ENCODE measurements around the gene OR51T1. TPM values are rescaled to one million over a fixed set of nuclear protein-coding genes. Genes with fewer than 3 reads are reported as not detected.

Gene OR51T1
- total RNA-seq, 1 experiment from 2014 or later = not detected

- Histone ChIP-seq H3K9me3 (ENCODE audit: low read depth, low read length, poor library complexity, severe bottlenecking) (no peaks in the 10 kb centered on the region), H3K4me1 (ENCODE audit: insufficient read depth, low read length, poor library complexity, severe bottlenecking) (no peaks in the 10 kb centered on the region), H3K27me3 (replicated peaks; ENCODE audit: insufficient read depth, low read depth, low read length, poor library complexity) (no peaks in the 10 kb centered on the region), H3K27ac (ENCODE audit: low read depth, low read length, poor library complexity, severe bottlenecking) (no peak overlapping the region), H3K4me3 (ENCODE audit: low read depth, low read length, poor library complexity, severe bottlenecking) (no peak overlapping the region), H3K36me3 (ENCODE audit: insufficient read depth, low read length, poor library complexity, severe bottlenecking) (no peaks in the 10 kb centered on the region)
- intact Hi-C loops (cut with micrococcal nuclease; ENCODE audit: unreplicated experiment) = no loop called here
- ChIA-PET CTCF (no interaction called here), POLR2A (ENCODE audit: low non-redundant PET) (no interaction called here)
- DNase-seq (ENCODE audit: low spot score) = no peak
- no TSS peak for BruUV-seq (replicated peaks)
- TF ChIP-seq, protein P1, sequence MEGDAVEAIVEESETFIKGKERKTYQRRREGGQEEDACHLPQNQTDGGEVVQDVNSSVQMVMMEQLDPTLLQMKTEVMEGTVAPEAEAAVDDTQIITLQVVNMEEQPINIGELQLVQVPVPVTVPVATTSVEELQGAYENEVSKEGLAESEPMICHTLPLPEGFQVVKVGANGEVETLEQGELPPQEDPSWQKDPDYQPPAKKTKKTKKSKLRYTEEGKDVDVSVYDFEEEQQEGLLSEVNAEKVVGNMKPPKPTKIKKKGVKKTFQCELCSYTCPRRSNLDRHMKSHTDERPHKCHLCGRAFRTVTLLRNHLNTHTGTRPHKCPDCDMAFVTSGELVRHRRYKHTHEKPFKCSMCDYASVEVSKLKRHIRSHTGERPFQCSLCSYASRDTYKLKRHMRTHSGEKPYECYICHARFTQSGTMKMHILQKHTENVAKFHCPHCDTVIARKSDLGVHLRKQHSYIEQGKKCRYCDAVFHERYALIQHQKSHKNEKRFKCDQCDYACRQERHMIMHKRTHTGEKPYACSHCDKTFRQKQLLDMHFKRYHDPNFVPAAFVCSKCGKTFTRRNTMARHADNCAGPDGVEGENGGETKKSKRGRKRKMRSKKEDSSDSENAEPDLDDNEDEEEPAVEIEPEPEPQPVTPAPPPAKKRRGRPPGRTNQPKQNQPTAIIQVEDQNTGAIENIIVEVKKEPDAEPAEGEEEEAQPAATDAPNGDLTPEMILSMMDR (conservative IDR thresholded peaks at IDR 0.05; ENCODE audit: low read depth, low read length) = no peak
- no peak for TF ChIP-seq EZH2 (IDR thresholded peaks at IDR 0.05; ENCODE audit: borderline replicate concordance, low read depth, low read length, poor library complexity, severe bottlenecking)
These were observed 5.9 kb downstream of the OR51T1 start for GRCh38 chr11:4887591-4887990.

DNA sequence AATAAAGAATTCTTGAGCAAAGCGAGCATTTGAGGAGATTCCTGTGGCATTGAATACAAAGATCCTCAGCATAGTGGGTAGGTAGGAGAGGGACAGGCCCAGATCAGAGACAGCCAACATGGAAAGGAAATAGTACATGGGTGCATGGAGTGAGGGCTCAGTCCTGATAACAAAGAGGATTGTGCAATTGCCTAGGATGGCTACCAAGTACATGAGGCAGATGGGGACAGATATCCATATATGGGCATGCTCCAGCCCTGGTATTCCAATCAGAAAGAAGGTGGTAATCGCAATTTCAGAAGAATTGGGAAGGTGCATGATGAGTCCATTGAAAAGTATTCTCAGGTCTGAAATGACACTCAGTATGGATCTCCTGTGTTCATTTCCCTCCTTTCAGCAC lies 8.6 kb downstream of the OR51T1 start:
- ChIA-PET POLR2A (ENCODE audit: low non-redundant PET) (no interaction called here), CTCF (no interaction called here)
- no peak overlapping the region for H3K27ac ChIP-seq (ENCODE audit: low read depth, low read length, poor library complexity, severe bottlenecking)
- H3K36me3 ChIP-seq (ENCODE audit: insufficient read depth, low read length, poor library complexity, severe bottlenecking) = no peaks in the 10 kb centered on the region
- H3K4me3 ChIP-seq (ENCODE audit: low read depth, low read length, poor library complexity, severe bottlenecking) = no peak overlapping the region
- H3K9me3 ChIP-seq (ENCODE audit: low read depth, low read length, poor library complexity, severe bottlenecking) = no peaks in the 10 kb centered on the region
- intact Hi-C loops (cut with micrococcal nuclease; ENCODE audit: unreplicated experiment) = no loop called here
- no peaks in the 10 kb centered on the region for H3K27me3 ChIP-seq (replicated peaks; ENCODE audit: insufficient read depth, low read depth, low read length, poor library complexity)
- no peak for DNase-seq (ENCODE audit: low spot score)
- no TSS peak for BruUV-seq (replicated peaks)
- TF ChIP-seq EZH2 (IDR thresholded peaks at IDR 0.05; ENCODE audit: borderline replicate concordance, low read depth, low read length, poor library complexity, severe bottlenecking) = no peak
- TF ChIP-seq, protein P1 (conservative IDR thresholded peaks at IDR 0.05; ENCODE audit: low read depth, low read length) = no peak
- H3K4me1 ChIP-seq (ENCODE audit: insufficient read depth, low read length, poor library complexity, severe bottlenecking) = no peaks in the 10 kb centered on the region

DNA sequence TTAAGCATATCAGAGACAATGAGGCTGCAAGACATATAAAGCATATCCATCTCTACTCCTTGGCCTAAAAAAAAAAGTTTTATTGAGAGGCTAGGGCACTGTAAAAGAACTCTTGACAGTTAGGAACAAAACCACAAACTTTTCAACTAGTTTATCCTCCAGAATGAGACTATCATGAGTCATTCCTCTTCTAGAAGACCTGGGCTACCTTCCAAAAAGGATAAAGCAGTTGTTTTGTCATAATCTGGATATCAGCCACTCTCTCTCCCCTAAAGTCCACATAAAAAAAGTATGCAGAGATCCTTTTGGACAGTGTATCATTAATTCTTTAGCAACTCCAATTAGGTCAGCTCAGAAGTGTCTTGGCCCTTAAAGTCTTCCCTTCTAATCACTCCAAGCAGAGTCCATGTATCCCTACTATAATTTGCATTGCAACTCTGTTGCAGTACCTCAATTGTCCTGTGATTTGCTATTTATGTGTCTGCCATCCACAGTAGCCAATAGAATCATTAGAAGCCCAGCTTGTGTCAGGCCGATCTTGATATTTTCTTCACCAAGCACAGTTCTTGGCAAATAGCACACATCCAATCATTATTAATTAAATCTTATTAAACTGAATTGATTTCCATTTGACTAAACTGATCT lies 10.4 kb downstream of the OR51T1 start:
- BruUV-seq (replicated peaks) = no TSS peak
- ChIA-PET CTCF (no interaction called here), POLR2A (ENCODE audit: low non-redundant PET) (no interaction called here)
- H3K27ac ChIP-seq (ENCODE audit: low read depth, low read length, poor library complexity, severe bottlenecking) = no peak overlapping the region
- H3K27me3 ChIP-seq (replicated peaks; ENCODE audit: insufficient read depth, low read depth, low read length, poor library complexity) = no peaks in the 10 kb centered on the region
- H3K36me3 ChIP-seq (ENCODE audit: insufficient read depth, low read length, poor library complexity, severe bottlenecking) = no peaks in the 10 kb centered on the region
- H3K4me3 ChIP-seq (ENCODE audit: low read depth, low read length, poor library complexity, severe bottlenecking) = no peak overlapping the region
- no peaks in the 10 kb centered on the region for H3K9me3 ChIP-seq (ENCODE audit: low read depth, low read length, poor library complexity, severe bottlenecking)
- DNase-seq (ENCODE audit: low spot score) = peak; percentile 12
- no peaks in the 10 kb centered on the region for H3K4me1 ChIP-seq (ENCODE audit: insufficient read depth, low read length, poor library complexity, severe bottlenecking)
- no peak for TF ChIP-seq EZH2 (IDR thresholded peaks at IDR 0.05; ENCODE audit: borderline replicate concordance, low read depth, low read length, poor library complexity, severe bottlenecking)
- TF ChIP-seq, protein P1 (conservative IDR thresholded peaks at IDR 0.05; ENCODE audit: low read depth, low read length) = no peak
- intact Hi-C loops (cut with micrococcal nuclease; ENCODE audit: unreplicated experiment) = no loop called here

Measured in A673 (cell line).